A549 (cell line): Measurements from ENCODE around the gene AUTS2. TPM values are rescaled to one million over a fixed set of nuclear protein-coding genes. Genes with fewer than 3 reads are reported as not detected.

Experiments used
- ATAC-seq, 2 experiments: fragments of 200-7000 bp in 1 of 2; fragments of >200 bp in 1 of 2; cut with Nextera tagmentation in 1 of 2; cut with Tn5 transposase in 1 of 2; 3 replicates each; pipeline versions ENCODE4 v1.8.0 to v1.9.1; 2018 to 2020; ENCODE audit warnings: mild to moderate bottlenecking in 1 of 2, moderate library complexity in 1 of 2
- CTCF ChIA-PET: fragments of 300-600 bp; sonication (Branson Sonifier 250); formaldehyde crosslinking; extraction: SDS; loops from one replicate; lab custom pipeline; 2021; ENCODE audit warnings: antibody characterized with exemption, inconsistent platforms; lab: Yijun Ruan, JAX
- POLR2A ChIA-PET: fragments of 350-600 bp; formaldehyde crosslinking; extraction: SDS; loops from one replicate; lab custom pipeline; 2021; ENCODE audit warnings: antibody characterized with exemption, inconsistent platforms; lab: Yijun Ruan, JAX
- DNase-seq, 2 experiments: peaks; one replicate each; pipeline versions ENCODE4 v3.0.0 to v3.0.0-alpha.2; 2011 to 2016; ENCODE audit warnings: low read depth in 1 of 2, low spot score in 1 of 2
- FAIRE-seq: peaks from 2 replicates; lab custom pipeline; 2011; peaks lifted over from hg19 to GRCh38; lab: Jason Lieb, UNC
- H3K27ac ChIP-seq, 2 experiments: fragments of >200 bp; sonication (Bioruptor Twin); formaldehyde crosslinking; 3 replicates each; pipeline ENCODE4 v1.5.1; 2016 to 2017
- H3K4me1 ChIP-seq: fragments of >200 bp; sonication (Bioruptor Twin); formaldehyde crosslinking; 3 replicates; pipeline ENCODE4 v1.6.1; 2016
- H3K4me2 ChIP-seq: fragments of >200 bp; sonication (Bioruptor Twin); formaldehyde crosslinking; 3 replicates; pipeline ENCODE4 v1.6.1; 2016
- H3K4me3 ChIP-seq: fragments of >200 bp; sonication (Bioruptor Twin); formaldehyde crosslinking; 3 replicates; pipeline ENCODE4 v1.5.1; 2016
- H3K9me3 ChIP-seq: fragments of >200 bp; sonication (Bioruptor Twin); formaldehyde crosslinking; 3 replicates; pipeline ENCODE4 v1.6.1; 2016
- BHLHE40 ChIP-seq: IDR thresholded peaks from 2 replicates; pipeline ENCODE4 v1.6.1; 2012; ENCODE audit warnings: low read depth, low read length, inconsistent platforms
- CHD2 ChIP-seq: fragments of 150-350 bp; IDR thresholded peaks from 2 replicates; pipeline ENCODE4 v1.6.1; 2014; ENCODE audit warnings: low read length; ENCODE audit not compliant: partially characterized antibody
- CHD4 ChIP-seq: fragments of 200-600 bp; sonication (generic); IDR thresholded peaks from 2 replicates; pipeline ENCODE4 v1.6.1; 2016; ENCODE audit warnings: antibody characterized with exemption, mild to moderate bottlenecking, borderline replicate concordance
- EHF ChIP-seq: fragments of 250-450 bp; sonication (Bioruptor Pico); IDR thresholded peaks from 2 replicates; pipeline ENCODE4 v1.5.0; 2020; ENCODE audit warnings: mild to moderate bottlenecking
- FOSB ChIP-seq: fragments of 250-450 bp; sonication (Bioruptor Pico); IDR thresholded peaks from 2 replicates; pipeline ENCODE4 v1.5.0; 2020; ENCODE audit warnings: mild to moderate bottlenecking, moderate library complexity
- FOSL2 ChIP-seq, 2 experiments: fragments of 450-650 bp in 1 of 2; fragments of >200 bp in 1 of 2; sonication (Bioruptor Twin) in 1 of 2; formaldehyde crosslinking; IDR thresholded peaks; 2 replicates each; pipeline versions ENCODE4 v1.5.0 to v1.6.1; 2016 to 2020; ENCODE audit warnings: mild to moderate bottlenecking in 1 of 2, moderate library complexity in 1 of 2
- HEYL ChIP-seq: fragments of 250-450 bp; sonication (Bioruptor Pico); IDR thresholded peaks from 2 replicates; pipeline ENCODE4 v1.8.0; 2021; ENCODE audit warnings: mild to moderate bottlenecking, moderate library complexity
- HOXA7 ChIP-seq: fragments of 250-450 bp; sonication (Bioruptor Pico); IDR thresholded peaks from 2 replicates; pipeline ENCODE4 v1.5.0; 2020; ENCODE audit warnings: mild to moderate bottlenecking, moderate library complexity
- HOXB13 ChIP-seq: fragments of 250-450 bp; sonication (Bioruptor Pico); IDR thresholded peaks from 2 replicates; pipeline ENCODE4 v1.5.0; 2020; ENCODE audit warnings: low read depth, mild to moderate bottlenecking, moderate library complexity
- MAFK ChIP-seq: fragments of 450-650 bp; IDR thresholded peaks from 2 replicates; pipeline ENCODE4 v1.6.1; 2014; ENCODE audit not compliant: partially characterized antibody
- MYC ChIP-seq: IDR thresholded peaks from 2 replicates; pipeline ENCODE4 v1.6.1; 2012; ENCODE audit warnings: mild to moderate bottlenecking, inconsistent platforms, low read length, improper control_type of control experiment, borderline replicate concordance
- NPAS2 ChIP-seq: fragments of 250-450 bp; sonication (Bioruptor Pico); IDR thresholded peaks from 2 replicates; pipeline ENCODE4 v1.8.0; 2022; ENCODE audit warnings: mild to moderate bottlenecking, moderate library complexity, borderline replicate concordance
- NR3C1 ChIP-seq: fragments of >200 bp; sonication (Bioruptor Twin); formaldehyde crosslinking; IDR thresholded peaks from 3 replicates; pipeline ENCODE4 v1.6.1; 2017
- PHF8 ChIP-seq: fragments of 200-600 bp; sonication (generic); IDR thresholded peaks from 2 replicates; pipeline ENCODE4 v1.6.1; 2016; ENCODE audit warnings: low read depth, mild to moderate bottlenecking, antibody characterized with exemption, moderate library complexity, borderline replicate concordance
- POLR2A ChIP-seq: IDR thresholded peaks from 2 replicates; pipeline ENCODE4 v1.6.1; 2012; ENCODE audit warnings: mild to moderate bottlenecking, low read length
- POLR2AphosphoS2 ChIP-seq: conservative IDR thresholded peaks from 2 replicates; pipeline ENCODE4 v1.6.1; 2012; ENCODE audit warnings: low read length, improper control_type of control experiment, inconsistent platforms
- RARB ChIP-seq: fragments of 250-450 bp; sonication (Bioruptor Pico); IDR thresholded peaks from 2 replicates; pipeline ENCODE4 v1.8.0; 2021; ENCODE audit warnings: mild to moderate bottlenecking, moderate library complexity
- RCOR1 ChIP-seq: fragments of 150-350 bp; IDR thresholded peaks from 2 replicates; pipeline ENCODE4 v1.6.1; 2014; ENCODE audit warnings: antibody characterized with exemption, low read length, low read depth
- RNF2 ChIP-seq: fragments of 200-600 bp; sonication (generic); IDR thresholded peaks from 2 replicates; pipeline ENCODE4 v1.6.1; 2016; ENCODE audit warnings: low read depth, mild to moderate bottlenecking, antibody characterized with exemption, moderate library complexity, borderline replicate concordance
- SMC3 ChIP-seq: fragments of >200 bp; sonication (Bioruptor Twin); formaldehyde crosslinking; IDR thresholded peaks from 3 replicates; pipeline ENCODE4 v1.6.1; 2018; ENCODE audit warnings: inconsistent platforms
- ZC3H11A ChIP-seq: fragments of 450-650 bp; IDR thresholded peaks from 2 replicates; pipeline ENCODE4 v1.6.1; 2014; ENCODE audit warnings: antibody characterized with exemption, mild to moderate bottlenecking
- ZFP36 ChIP-seq: fragments of 450-650 bp; IDR thresholded peaks from 2 replicates; pipeline ENCODE4 v1.6.1; 2014; ENCODE audit warnings: borderline replicate concordance; ENCODE audit not compliant: partially characterized antibody
- ZSCAN20 ChIP-seq: fragments of 250-450 bp; sonication (Bioruptor Pico); IDR thresholded peaks from 2 replicates; pipeline ENCODE4 v1.8.0; 2022; ENCODE audit warnings: mild to moderate bottlenecking, moderate library complexity
- WGBS: methylation state at CpG from one replicate; pipeline ENCODE4 v1.1.6; 2017; ENCODE audit errors: missing lambda C conversion rate; 5-methylcytosine and 5-hydroxymethylcytosine counted together
- polyA plus RNA-seq, 4 experiments: library from polyadenylated mRNA; depleted of rRNA in 3 of 4; stranded (reverse); fragments of >200 nt; fragmentation: RNase III in 1 of 4; extraction: RNeasy Plus Mini Kit Qiagen cat#74134 plus additional on column Dnase treatment in 1 of 4; gene quantifications; 2 replicates in 3 of 4; 3 replicates in 1 of 4; pipeline ENCODE4 v1.2.3, GENCODE V29; 2011 to 2017
- TF ChIP-seq, protein P1 (sequence below): IDR thresholded peaks from 2 replicates; pipeline ENCODE4 v1.6.1; 2012
- TF ChIP-seq, protein P2 (sequence below): fragments of 450-650 bp; IDR thresholded peaks from 2 replicates; pipeline ENCODE4 v1.6.1; 2014; ENCODE audit warnings: antibody characterized with exemption
- TF ChIP-seq, protein P3 (sequence below): fragments of >200 bp; sonication (Bioruptor Twin); formaldehyde crosslinking; IDR thresholded peaks from 3 replicates; pipeline ENCODE4 v1.6.1; 2016
- TF ChIP-seq, protein P4 (sequence below): IDR thresholded peaks from 2 replicates; pipeline ENCODE4 v1.6.1; 2012

The AUTS2 gene
- polyA plus RNA-seq, 2 of the 4 experiments (the other 2 are of a cell fraction), result 1.6 to 3.6 TPM

DNA sequence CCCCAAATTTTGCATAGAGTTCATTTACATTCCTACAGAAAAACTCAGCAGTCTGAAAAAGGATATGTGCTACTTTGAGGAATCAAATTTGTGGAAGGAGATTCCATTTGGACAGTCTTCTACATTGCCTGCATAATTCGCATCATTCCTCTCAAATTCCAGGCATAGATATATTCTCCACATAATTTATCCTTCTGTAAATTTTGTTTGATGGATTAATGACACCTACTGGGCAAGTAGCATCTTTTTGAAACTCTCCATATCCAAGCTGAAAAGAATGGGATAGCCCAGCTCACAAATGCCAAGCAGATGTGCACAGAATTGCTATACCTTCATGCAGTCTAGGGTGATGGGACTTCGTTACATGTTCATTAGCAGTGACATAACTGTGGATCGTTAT is 515.3 kb downstream of the AUTS2 start:
- TF ChIP-seq RCOR1, result no peak
- TF ChIP-seq BHLHE40, result no peak
- no peak for TF ChIP-seq SMC3
- TF ChIP-seq EHF (CRISPR knock-in tag), result no peak
- TF ChIP-seq HOXA7 (CRISPR knock-in tag), result no peak
- TF ChIP-seq HEYL (CRISPR knock-in tag), result no peak
- TF ChIP-seq ZSCAN20 (CRISPR knock-in tag), result no peak
- TF ChIP-seq, protein P1, sequence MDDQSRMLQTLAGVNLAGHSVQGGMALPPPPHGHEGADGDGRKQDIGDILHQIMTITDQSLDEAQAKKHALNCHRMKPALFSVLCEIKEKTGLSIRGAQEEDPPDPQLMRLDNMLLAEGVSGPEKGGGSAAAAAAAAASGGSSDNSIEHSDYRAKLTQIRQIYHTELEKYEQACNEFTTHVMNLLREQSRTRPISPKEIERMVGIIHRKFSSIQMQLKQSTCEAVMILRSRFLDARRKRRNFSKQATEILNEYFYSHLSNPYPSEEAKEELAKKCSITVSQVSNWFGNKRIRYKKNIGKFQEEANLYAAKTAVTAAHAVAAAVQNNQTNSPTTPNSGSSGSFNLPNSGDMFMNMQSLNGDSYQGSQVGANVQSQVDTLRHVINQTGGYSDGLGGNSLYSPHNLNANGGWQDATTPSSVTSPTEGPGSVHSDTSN, result no peak
- TF ChIP-seq, protein P2, sequence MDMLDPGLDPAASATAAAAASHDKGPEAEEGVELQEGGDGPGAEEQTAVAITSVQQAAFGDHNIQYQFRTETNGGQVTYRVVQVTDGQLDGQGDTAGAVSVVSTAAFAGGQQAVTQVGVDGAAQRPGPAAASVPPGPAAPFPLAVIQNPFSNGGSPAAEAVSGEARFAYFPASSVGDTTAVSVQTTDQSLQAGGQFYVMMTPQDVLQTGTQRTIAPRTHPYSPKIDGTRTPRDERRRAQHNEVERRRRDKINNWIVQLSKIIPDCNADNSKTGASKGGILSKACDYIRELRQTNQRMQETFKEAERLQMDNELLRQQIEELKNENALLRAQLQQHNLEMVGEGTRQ, result no peak
- TF ChIP-seq POLR2A, result no peak
- TF ChIP-seq NR3C1, result no peak
- no peak for TF ChIP-seq RNF2
- TF ChIP-seq FOSB (CRISPR knock-in tag), result no peak
- TF ChIP-seq ZFP36, result no peak
- no peak for TF ChIP-seq MYC
- no peak for TF ChIP-seq POLR2AphosphoS2

DNA sequence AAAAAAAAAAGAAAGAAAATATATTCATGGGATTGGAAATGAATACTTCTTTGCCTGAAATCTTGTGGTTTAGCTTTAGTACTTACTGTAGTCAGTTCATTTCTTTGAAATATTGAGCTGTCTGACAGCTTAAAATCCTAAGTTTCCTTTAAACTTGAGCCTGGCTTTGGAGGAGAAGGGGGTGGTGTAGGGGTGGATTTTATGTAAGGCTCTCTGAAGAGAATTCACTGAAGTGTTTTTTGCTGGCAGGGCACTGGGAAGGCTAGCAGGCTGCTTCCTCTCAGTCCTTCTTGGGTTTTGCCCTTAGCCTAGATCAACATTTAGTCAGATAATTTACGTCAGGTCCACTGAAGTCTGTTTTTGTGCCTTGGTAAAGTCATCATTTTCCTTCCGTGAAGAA is 516.5 kb downstream of the AUTS2 start:
- FAIRE-seq, result no peak
- no peak for ATAC-seq
- TF ChIP-seq PHF8 (no peak), RARB (no peak), MAFK (no peak), ZSCAN20 (CRISPR knock-in tag) (no peak), EHF (CRISPR knock-in tag) (no peak), FOSL2 (IDR thresholded peaks at IDR 0.05) (no peak), FOSL2 (CRISPR knock-in tag; IDR thresholded peaks at IDR 0.05) (no peak), CHD2 (no peak), SMC3 (no peak), HOXB13 (CRISPR knock-in tag) (no peak), ZC3H11A (no peak), POLR2A (no peak), NPAS2 (CRISPR knock-in tag) (no peak), CHD4 (no peak), BHLHE40 (no peak)
- TF ChIP-seq, protein P3, sequence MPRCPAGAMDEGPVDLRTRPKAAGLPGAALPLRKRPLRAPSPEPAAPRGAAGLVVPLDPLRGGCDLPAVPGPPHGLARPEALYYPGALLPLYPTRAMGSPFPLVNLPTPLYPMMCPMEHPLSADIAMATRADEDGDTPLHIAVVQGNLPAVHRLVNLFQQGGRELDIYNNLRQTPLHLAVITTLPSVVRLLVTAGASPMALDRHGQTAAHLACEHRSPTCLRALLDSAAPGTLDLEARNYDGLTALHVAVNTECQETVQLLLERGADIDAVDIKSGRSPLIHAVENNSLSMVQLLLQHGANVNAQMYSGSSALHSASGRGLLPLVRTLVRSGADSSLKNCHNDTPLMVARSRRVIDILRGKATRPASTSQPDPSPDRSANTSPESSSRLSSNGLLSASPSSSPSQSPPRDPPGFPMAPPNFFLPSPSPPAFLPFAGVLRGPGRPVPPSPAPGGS, result no peak
- TF ChIP-seq, protein P4, sequence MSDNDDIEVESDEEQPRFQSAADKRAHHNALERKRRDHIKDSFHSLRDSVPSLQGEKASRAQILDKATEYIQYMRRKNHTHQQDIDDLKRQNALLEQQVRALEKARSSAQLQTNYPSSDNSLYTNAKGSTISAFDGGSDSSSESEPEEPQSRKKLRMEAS, result no peak
- TF ChIP-seq, all 56 proteins: peak for 0
- no peaks in the 10 kb centered on the region for H3K4me1 ChIP-seq
- 19% methylated on average over 2 of the region's 2 CpGs for WGBS
- ChIA-PET POLR2A (no interaction called here), CTCF (interaction anchor here (0.6 kb wide), 1 partner anchor 1341 kb away, joined by 3 read pairs; no protein-coding TSS in a partner anchor)
- no peak overlapping the region for H3K4me2 ChIP-seq
- no peak for DNase-seq
- no peak overlapping the region for H3K27ac ChIP-seq
- peaks cover 6% of the 10 kb centered on the region; the same call in 2 of the 3 replicates for H3K9me3 ChIP-seq
- H3K4me3 ChIP-seq, result no peak overlapping the region

More for the DNA sequence above, 515.3 kb downstream of the AUTS2 start:
- H3K4me1 ChIP-seq, result no peaks in the 10 kb centered on the region
- FAIRE-seq (no peak), ATAC-seq (no peak), DNase-seq (no peak)
- CTCF ChIA-PET, result no interaction called here
- H3K4me2 ChIP-seq, result no peak overlapping the region
- H3K27ac ChIP-seq, result no peak overlapping the region
- H3K9me3 ChIP-seq, result no peaks in the 10 kb centered on the region
- POLR2A ChIA-PET, result no interaction called here
- H3K4me3 ChIP-seq, result no peak overlapping the region
- 15% methylated on average over 3 of the region's 3 CpGs for WGBS
